Progenitor cell of endocrine pancreas (in vitro differentiated cells): ENCODE data around the gene PADI2. TPM values are rescaled to one million over a fixed set of nuclear protein-coding genes. Genes with fewer than 3 reads are reported as not detected.

ENCODE experiments used
- DNase-seq: peaks from one replicate; pipeline ENCODE4 v3.0.0; 2021; ENCODE audit warnings: low spot score; ENCODE audit not compliant: unreplicated experiment
- H3K27ac Mint-ChIP-seq: 2 replicates; pipeline ENCODE4 v1.8.0; 2021; ENCODE audit warnings: mild to moderate bottlenecking, moderate library complexity, mixed read lengths
- H3K27me3 Mint-ChIP-seq: 2 replicates; pipeline ENCODE4 v1.8.0; 2021; ENCODE audit warnings: mixed read lengths
- H3K36me3 Mint-ChIP-seq: 2 replicates; pipeline ENCODE4 v1.8.0; 2022; ENCODE audit warnings: mixed read lengths; ENCODE audit not compliant: insufficient read depth
- H3K4me1 Mint-ChIP-seq: 2 replicates; pipeline ENCODE4 v1.8.0; 2021; ENCODE audit warnings: low read depth, mixed read lengths
- H3K4me3 Mint-ChIP-seq: 2 replicates; pipeline ENCODE4 v1.8.0; 2021; ENCODE audit warnings: low read depth, mild to moderate bottlenecking, moderate library complexity, mixed read lengths
- H3K9me3 Mint-ChIP-seq: 2 replicates; pipeline ENCODE4 v1.8.0; 2021; ENCODE audit warnings: low read depth, mixed read lengths
- CTCF ChIP-seq: fragments of 200-600 bp; sonication (generic); IDR thresholded peaks from one replicate; pipeline ENCODE4 v1.5.0; 2021; ENCODE audit warnings: antibody characterized with exemption, mild to moderate bottlenecking; ENCODE audit not compliant: unreplicated experiment
- total RNA-seq: library from RNA; stranded (reverse); gene quantifications from 2 replicates; pipeline ENCODE4 v1.2.1, GENCODE V29; 2021

The PADI2 gene
- total RNA-seq, 1 donor from 2014 or later = 0.50 TPM

DNA sequence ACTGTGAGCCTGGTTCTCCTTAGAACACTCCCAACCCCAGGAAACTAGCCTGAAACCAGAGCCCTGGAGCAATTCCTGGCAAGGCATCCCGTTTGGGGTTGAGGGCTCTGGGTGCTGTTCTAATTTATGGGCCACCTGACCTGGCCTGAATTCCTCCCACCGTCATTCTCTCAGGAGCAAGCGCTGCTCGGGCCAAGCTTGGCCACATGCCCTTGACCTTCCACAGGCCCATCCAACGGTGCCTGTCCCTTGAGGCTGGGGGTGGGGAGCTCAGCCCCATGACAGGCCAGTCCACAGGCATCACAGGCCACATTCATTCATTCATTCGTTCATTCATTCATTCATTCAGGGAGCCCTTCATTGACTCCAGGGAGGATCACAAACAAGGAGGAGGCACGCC, 5.3 kb downstream of the PADI2 start:
- Mint-ChIP-seq H3K27ac (no peak overlapping the region), H3K4me1 (peaks cover 15% of the 10 kb centered on the region), H3K27me3 (peaks cover 62% of the 10 kb centered on the region), H3K36me3 (no peaks in the 10 kb centered on the region), H3K4me3 (no peak overlapping the region), H3K9me3 (no peaks in the 10 kb centered on the region)
- DNase-seq = no peak
- TF ChIP-seq CTCF = no peak

GRCh38 chr1:17112496-17113236, 6.6 kb downstream of the PADI2 start:
- H3K27ac Mint-ChIP-seq = no peak overlapping the region
- peaks cover 12% of the 10 kb centered on the region for H3K4me1 Mint-ChIP-seq
- no peaks in the 10 kb centered on the region for H3K9me3 Mint-ChIP-seq
- peaks cover 49% of the 10 kb centered on the region for H3K27me3 Mint-ChIP-seq
- DNase-seq = no peak
- no peak for TF ChIP-seq CTCF
- no peaks in the 10 kb centered on the region for H3K36me3 Mint-ChIP-seq
- H3K4me3 Mint-ChIP-seq = no peak overlapping the region

GRCh38 chr1:17112076-17112475, 7.2 kb downstream of the PADI2 start:
- Mint-ChIP-seq H3K36me3 (no peaks in the 10 kb centered on the region), H3K27me3 (peaks cover 43% of the 10 kb centered on the region), H3K9me3 (no peaks in the 10 kb centered on the region), H3K4me3 (no peak overlapping the region), H3K27ac (peak overlapping the region; percentile 20), H3K4me1 (peaks cover 12% of the 10 kb centered on the region)
- no peak for TF ChIP-seq CTCF
- no peak for DNase-seq

DNA sequence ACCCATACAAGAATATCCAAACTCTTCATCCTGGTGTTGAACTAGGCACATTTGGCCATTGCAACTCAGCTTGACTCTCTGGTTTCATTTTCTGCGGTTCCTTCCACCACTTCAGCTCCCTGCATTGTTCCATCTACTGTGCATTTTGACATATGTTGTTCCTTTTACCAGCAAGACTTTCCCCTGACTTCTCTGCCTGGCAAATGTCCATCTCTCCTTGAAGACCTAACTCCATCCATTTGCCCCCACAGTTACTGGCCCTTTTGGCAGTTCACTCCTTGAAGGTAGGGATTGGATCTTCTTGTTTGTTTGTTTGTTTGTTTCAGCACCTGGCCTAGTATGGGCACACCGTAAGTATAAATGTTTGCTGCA, 8.7 kb downstream of the PADI2 start:
- no peaks in the 10 kb centered on the region for H3K36me3 Mint-ChIP-seq

GRCh38 chr1:17109892-17110554, 9.2 kb downstream of the PADI2 start:
- TF ChIP-seq CTCF = no peak
- no peak for DNase-seq
- H3K4me3 Mint-ChIP-seq = no peak overlapping the region
- no peaks in the 10 kb centered on the region for H3K9me3 Mint-ChIP-seq
- peaks cover 30% of the 10 kb centered on the region for H3K27me3 Mint-ChIP-seq
- H3K27ac Mint-ChIP-seq = no peak overlapping the region
- peaks cover 14% of the 10 kb centered on the region for H3K4me1 Mint-ChIP-seq
- H3K36me3 Mint-ChIP-seq = no peaks in the 10 kb centered on the region

More for the DNA sequence above, 8.7 kb downstream of the PADI2 start:
- H3K27ac Mint-ChIP-seq = peak overlapping the region; percentile 17
- no peak overlapping the region for H3K4me3 Mint-ChIP-seq
- no peaks in the 10 kb centered on the region for H3K9me3 Mint-ChIP-seq
- DNase-seq = no peak
- no peak for TF ChIP-seq CTCF
- peaks cover 14% of the 10 kb centered on the region for H3K4me1 Mint-ChIP-seq
- H3K27me3 Mint-ChIP-seq = peaks cover 35% of the 10 kb centered on the region
